Activated CD8-positive, alpha-beta T cell treated with anti-CD3 and anti-CD28 coated beads, Interleukin-2, amount 10 ng/mL, durations not matched to agents 7 days and 5 days (primary cell): ENCODE results near the gene TLR2. TPM values are rescaled to one million over a fixed set of nuclear protein-coding genes. Genes with fewer than 3 reads are reported as not detected.

Source experiments
- ATAC-seq: fragments of 150-1000 bp; cut with Tn5 transposase; one replicate; pipeline ENCODE4 v1.10.0; 2021; ENCODE audit warnings: moderate library complexity
- CTCF ChIA-PET: fragments of 350-600 bp; sonication (Branson Sonifier 250); formaldehyde crosslinking; loops from one replicate; lab custom pipeline; 2021; ENCODE audit warnings: antibody characterized with exemption; lab: Charles Lee
- POLR2A ChIA-PET: fragments of 350-600 bp; sonication (Branson Sonifier 250); formaldehyde crosslinking; loops from one replicate; lab custom pipeline; 2021; ENCODE audit warnings: antibody characterized with exemption; lab: Charles Lee
- DNase-seq: peaks from one replicate; pipeline ENCODE4 v3.0.0-alpha.2; 2020
- H3K27ac Mint-ChIP-seq: one replicate; pipeline ENCODE4 v1.8.0; 2021; ENCODE audit warnings: mild to moderate bottlenecking, mixed read lengths
- H3K27me3 Mint-ChIP-seq: one replicate; pipeline ENCODE4 v1.8.0; 2021; ENCODE audit warnings: low read depth, mixed read lengths
- H3K36me3 Mint-ChIP-seq: one replicate; pipeline ENCODE4 v1.8.0; 2021; ENCODE audit warnings: low read depth, mixed read lengths
- H3K4me1 Mint-ChIP-seq: one replicate; pipeline ENCODE4 v1.8.0; 2021; ENCODE audit warnings: low read depth, mixed read lengths
- H3K4me3 Mint-ChIP-seq: one replicate; pipeline ENCODE4 v1.8.0; 2021; ENCODE audit warnings: mild to moderate bottlenecking, mixed read lengths
- H3K9me3 Mint-ChIP-seq: one replicate; pipeline ENCODE4 v1.8.0; 2022; ENCODE audit warnings: mixed read lengths; ENCODE audit not compliant: insufficient read depth
- total RNA-seq, 2 experiments: library from RNA; stranded (reverse); gene quantifications; one replicate each; pipeline ENCODE4 v1.2.3, GENCODE V29; 2021

TLR2 gene
- total RNA-seq, 2 experiments from 2014 or later, result 1.4 to 1.6 TPM

GRCh38 chr4:153733751-153734448, 49.8 kb downstream of the TLR2 start:
- Mint-ChIP-seq H3K27me3 (peaks cover 17% of the 10 kb centered on the region), H3K36me3 (no peaks in the 10 kb centered on the region), H3K4me3 (no peak overlapping the region), H3K4me1 (no peaks in the 10 kb centered on the region), H3K9me3 (peaks cover 4% of the 10 kb centered on the region), H3K27ac (no peak overlapping the region)
- CTCF ChIA-PET, result interaction anchor here (2.0 kb wide), 1 partner anchor 17 kb away, joined by 8 read pairs; no protein-coding TSS in a partner anchor
- POLR2A ChIA-PET, result no interaction called here
- no peak for ATAC-seq
- no peak for DNase-seq

- Mint-ChIP-seq H3K9me3 (peaks cover 4% of the 10 kb centered on the region), H3K27me3 (peaks cover 17% of the 10 kb centered on the region), H3K4me3 (no peak overlapping the region), H3K27ac (no peak overlapping the region), H3K36me3 (no peaks in the 10 kb centered on the region), H3K4me1 (no peaks in the 10 kb centered on the region)
- DNase-seq, result no peak
- ChIA-PET POLR2A (no interaction called here), CTCF (no interaction called here)
- ATAC-seq, result no peak
These were observed 51.9 kb downstream of the TLR2 start for GRCh38 chr4:153735906-153736461.

- peaks cover 4% of the 10 kb centered on the region for H3K9me3 Mint-ChIP-seq
- DNase-seq (no peak), ATAC-seq (no peak)
- no peaks in the 10 kb centered on the region for H3K4me1 Mint-ChIP-seq
- H3K36me3 Mint-ChIP-seq, result no peaks in the 10 kb centered on the region
- ChIA-PET CTCF (interaction anchor here (0.8 to 3.0 kb wide), 3 partner anchors 8 to 98 kb away, joined by 3 to 15 read pairs (median 6); no protein-coding TSS in a partner anchor), POLR2A (no interaction called here)
- H3K4me3 Mint-ChIP-seq, result no peak overlapping the region
- H3K27ac Mint-ChIP-seq, result no peak overlapping the region
- peaks cover 3% of the 10 kb centered on the region for H3K27me3 Mint-ChIP-seq
These were observed 57.5 kb downstream of the TLR2 start for GRCh38 chr4:153741541-153741940.

- Mint-ChIP-seq H3K27ac (no peak overlapping the region), H3K9me3 (no peaks in the 10 kb centered on the region), H3K36me3 (no peaks in the 10 kb centered on the region), H3K4me1 (no peaks in the 10 kb centered on the region), H3K27me3 (peaks cover 17% of the 10 kb centered on the region), H3K4me3 (no peak overlapping the region)
- ATAC-seq, result no peak
- CTCF ChIA-PET, result no interaction called here
- no peak for DNase-seq
- POLR2A ChIA-PET, result no interaction called here
These were observed 61.6 kb downstream of the TLR2 start for GRCh38 chr4:153745651-153746050.

- no peak for ATAC-seq
- Mint-ChIP-seq H3K9me3 (no peaks in the 10 kb centered on the region), H3K4me1 (no peaks in the 10 kb centered on the region), H3K27ac (no peak overlapping the region), H3K27me3 (peaks cover 17% of the 10 kb centered on the region), H3K4me3 (no peak overlapping the region), H3K36me3 (no peaks in the 10 kb centered on the region)
- ChIA-PET POLR2A (no interaction called here), CTCF (interaction anchor here (3.7 kb wide), 1 partner anchor 98 kb away, joined by 57 read pairs; no protein-coding TSS in a partner anchor)
- no peak for DNase-seq
These were observed 63.4 kb downstream of the TLR2 start for GRCh38 chr4:153747406-153747955.

- Mint-ChIP-seq H3K36me3 (no peaks in the 10 kb centered on the region), H3K4me3 (no peak overlapping the region), H3K4me1 (no peaks in the 10 kb centered on the region), H3K27me3 (peaks cover 17% of the 10 kb centered on the region), H3K9me3 (no peaks in the 10 kb centered on the region), H3K27ac (no peak overlapping the region)
- ATAC-seq (no peak), DNase-seq (no peak)
- CTCF ChIA-PET, result interaction anchor here (1.1 to 3.7 kb wide), 4 partner anchors 99 to 402 kb away, joined by 3 to 57 read pairs (median 38); no protein-coding TSS in a partner anchor
- POLR2A ChIA-PET, result no interaction called here
These were observed 64.3 kb downstream of the TLR2 start for GRCh38 chr4:153748378-153748777.

GRCh38 chr4:153750197-153750817, 66.2 kb downstream of the TLR2 start:
- H3K36me3 Mint-ChIP-seq, result no peaks in the 10 kb centered on the region
- H3K9me3 Mint-ChIP-seq, result no peaks in the 10 kb centered on the region
- DNase-seq (peak; percentile 78), ATAC-seq (peak; percentile 92)
- H3K27me3 Mint-ChIP-seq, result peaks cover 17% of the 10 kb centered on the region
- no peak overlapping the region for H3K4me3 Mint-ChIP-seq
- ChIA-PET CTCF (interaction anchor here (0.6 to 3.7 kb wide), 38 partner anchors 9 to 608 kb away, joined by 3 to 57 read pairs (median 4); partner anchors contain the start of gene TLR2), POLR2A (interaction anchor here (0.6 kb wide), 2 partner anchors 287 to 510 kb away, joined by 3 to 4 read pairs; no protein-coding TSS in a partner anchor)
- H3K4me1 Mint-ChIP-seq, result no peaks in the 10 kb centered on the region
- no peak overlapping the region for H3K27ac Mint-ChIP-seq

- Mint-ChIP-seq H3K27me3 (peaks cover 26% of the 10 kb centered on the region), H3K9me3 (no peaks in the 10 kb centered on the region), H3K36me3 (no peaks in the 10 kb centered on the region), H3K4me1 (no peaks in the 10 kb centered on the region), H3K4me3 (no peak overlapping the region), H3K27ac (no peak overlapping the region)
- no peak for DNase-seq
- POLR2A ChIA-PET, result no interaction called here
- CTCF ChIA-PET, result interaction anchor here (1.6 kb wide), 1 partner anchor 112 kb away, joined by 4 read pairs; no protein-coding TSS in a partner anchor
- no peak for ATAC-seq
These were observed 71.1 kb downstream of the TLR2 start for GRCh38 chr4:153755186-153755585.

Other genes with a start within 250 kb of the TLR2 start
- 10 to 100 TPM; 54.9 to 58.4 TPM for gene TMEM131L, start 217.9 kb upstream of the TLR2 start, total RNA-seq
- not detected for gene RNF175, start 75.7 kb downstream of the TLR2 start, total RNA-seq
- not detected for gene SFRP2, start 104.8 kb downstream of the TLR2 start, total RNA-seq